ENCODE measurements around the gene KLK4.
"Not testable (repeated sequence)": the region's sequence is repeated elsewhere in the genome, so short reads cannot be mapped to it uniquely, and the experiment has no call there.

KLK4 gene

DNA sequence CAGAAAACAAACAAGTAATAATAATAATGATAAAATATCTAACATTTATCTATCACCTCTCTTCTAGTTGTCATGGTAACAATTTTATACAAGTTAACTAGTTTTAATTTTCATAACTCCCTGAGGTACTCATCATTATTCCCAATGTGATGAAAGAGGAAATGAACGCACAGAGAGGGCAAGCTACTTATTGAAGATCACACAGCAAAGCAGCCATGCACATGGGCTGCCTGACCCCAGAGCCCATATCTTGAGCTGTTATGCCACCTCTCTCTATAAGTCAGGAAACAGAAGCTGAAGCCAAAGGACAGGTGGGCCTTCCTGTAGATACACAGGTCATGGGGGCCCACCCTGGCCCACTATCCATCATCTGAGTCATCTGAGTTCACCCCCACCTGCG, 4.9 kb upstream of the KLK4 start:
- no peak for DNase-seq (ENCODE audit: extremely low read depth in 1 of 2, low read depth in 1 of 2)

DNA sequence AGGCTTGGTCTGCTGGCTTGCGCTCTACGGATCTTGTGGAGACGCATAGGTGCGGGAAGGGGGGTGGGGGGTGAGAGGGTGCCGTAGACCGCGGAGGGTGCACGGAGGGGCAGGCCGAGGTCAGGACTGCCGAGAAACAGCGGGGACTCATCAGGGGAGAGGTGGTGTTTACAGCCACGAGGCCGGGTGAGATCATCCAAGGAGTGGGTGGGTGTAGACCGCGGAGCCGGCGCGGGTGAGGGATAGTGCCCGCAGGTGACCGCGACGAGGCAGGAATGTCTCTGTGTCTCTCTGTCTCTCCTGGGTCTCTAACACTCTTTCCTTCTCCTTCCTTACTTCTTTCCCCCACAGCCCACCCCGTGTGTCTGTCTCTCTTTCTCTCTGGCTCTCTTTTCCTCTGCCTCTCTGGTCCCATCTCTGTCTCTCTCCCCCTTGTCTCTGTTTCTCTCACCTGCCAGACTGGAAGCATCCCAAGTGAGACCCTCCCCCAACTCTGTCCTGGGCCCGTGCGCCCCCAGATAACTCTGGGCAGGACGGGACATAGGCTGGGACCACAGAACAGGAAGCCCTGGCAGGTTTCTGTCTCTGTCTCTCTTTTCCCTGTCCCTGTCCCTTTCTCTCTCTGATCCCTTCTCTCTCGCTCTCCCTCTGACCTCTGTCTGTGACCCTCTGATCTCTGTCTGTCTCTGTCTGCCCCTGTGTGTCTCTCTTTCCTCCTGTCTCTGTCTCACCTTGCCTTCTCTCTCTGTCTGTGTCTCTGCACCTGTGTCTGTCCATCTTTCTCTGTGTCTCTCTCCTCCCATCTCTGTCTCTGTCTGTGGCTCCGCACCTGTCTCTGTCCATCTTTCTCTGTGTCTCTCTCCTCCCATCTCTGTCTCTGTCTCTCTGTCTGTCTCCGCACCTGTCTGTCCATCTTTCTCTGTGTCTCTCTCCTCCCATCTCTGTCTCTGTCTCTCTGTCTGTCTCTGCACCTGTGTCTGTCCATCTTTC, 1.8 kb upstream of the KLK4 start:
- DNase-seq (ENCODE audit: extremely low read depth in 1 of 2, low read depth in 1 of 2): no peak

DNA sequence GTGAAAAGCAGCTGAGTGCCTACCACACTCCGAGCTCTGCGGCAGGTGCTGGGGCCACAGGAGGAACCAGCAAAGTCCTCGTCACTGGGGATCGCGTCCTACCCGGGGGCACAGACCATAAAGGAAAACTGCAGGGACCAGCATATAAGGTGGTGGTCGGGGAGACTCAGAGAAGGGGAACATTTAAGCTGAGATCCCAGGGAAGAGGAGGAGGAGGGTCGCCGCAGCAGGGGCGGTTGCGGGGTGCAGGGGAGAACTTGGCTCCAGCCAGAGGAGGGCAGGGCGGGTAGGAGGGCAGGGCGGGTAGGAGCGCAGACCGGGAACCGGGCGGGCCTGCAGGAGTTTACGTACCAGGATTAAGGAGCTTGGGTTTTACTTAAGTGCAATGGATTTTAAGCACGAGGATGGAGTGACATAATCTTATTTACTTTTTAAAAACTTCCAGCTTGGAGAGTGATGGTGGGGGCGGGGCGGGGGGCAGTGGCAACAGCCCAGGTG, 956 bp upstream of the KLK4 start:
- DNase-seq (ENCODE audit: extremely low read depth in 1 of 2, low read depth in 1 of 2): no peak

DNA sequence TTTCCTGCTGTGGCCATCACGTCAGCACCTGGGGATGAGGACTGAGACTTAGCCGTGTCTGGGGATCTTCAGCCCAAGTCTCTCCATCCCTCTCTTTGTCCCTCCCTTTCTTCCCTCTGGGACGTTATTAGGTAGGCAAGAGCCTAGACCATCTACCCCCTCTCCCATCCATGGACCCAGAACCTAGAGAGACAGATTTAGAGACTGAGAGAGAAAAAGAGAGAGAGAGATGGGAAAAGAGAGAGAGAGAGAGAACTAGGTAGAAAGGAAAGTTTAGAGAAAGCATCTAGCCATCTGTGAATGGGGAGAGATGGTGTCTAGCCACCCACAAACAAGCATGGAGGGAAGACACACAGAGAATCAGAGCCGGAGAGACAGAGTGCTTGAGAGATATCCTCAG, 473 bp downstream of the KLK4 start:
- no peak for DNase-seq (ENCODE audit: extremely low read depth in 1 of 2, low read depth in 1 of 2)

DNA sequence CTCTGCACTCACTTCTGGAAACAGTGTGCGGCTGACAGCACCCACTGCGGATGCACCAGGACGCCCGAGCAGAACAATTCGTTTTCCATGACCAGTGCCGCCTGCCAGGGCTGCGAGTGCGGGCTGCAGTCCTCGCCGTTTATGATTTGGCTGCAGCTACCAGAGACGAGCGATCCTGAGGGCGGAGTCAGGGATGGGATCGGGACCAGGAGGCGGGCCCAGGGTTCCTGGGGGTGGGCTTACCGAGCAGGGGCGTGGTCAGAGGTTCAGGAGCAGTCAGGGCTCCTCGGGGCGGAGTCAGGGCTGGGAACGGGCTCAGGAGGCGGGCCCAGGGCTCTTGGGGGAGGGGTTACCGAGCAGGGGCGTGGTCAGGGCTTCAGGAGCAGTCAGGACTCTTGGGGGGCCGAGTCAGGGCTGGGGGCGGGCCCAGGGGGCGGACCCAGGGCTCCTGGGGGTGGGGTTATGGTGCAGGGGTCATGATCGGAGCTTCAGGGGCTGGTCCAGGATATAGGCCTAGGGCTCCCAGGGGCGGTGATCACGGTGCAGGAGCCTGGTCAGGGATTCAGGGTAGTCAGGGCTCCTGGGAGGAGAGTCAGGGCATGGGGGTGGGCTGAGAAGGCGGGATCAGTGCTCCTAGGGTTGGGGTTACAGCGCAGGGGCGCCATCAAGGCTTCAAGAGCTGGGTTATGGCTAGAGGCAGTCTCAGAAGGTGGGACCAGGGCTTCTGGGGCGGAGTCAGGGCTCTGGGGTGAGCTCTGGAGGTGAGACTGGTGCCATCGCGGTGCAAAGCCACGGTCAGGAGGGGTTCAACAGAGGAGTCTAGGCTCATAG, 1.7 kb downstream of the KLK4 start:
- DNase-seq (ENCODE audit: extremely low read depth in 1 of 2, low read depth in 1 of 2): no peak

DNA sequence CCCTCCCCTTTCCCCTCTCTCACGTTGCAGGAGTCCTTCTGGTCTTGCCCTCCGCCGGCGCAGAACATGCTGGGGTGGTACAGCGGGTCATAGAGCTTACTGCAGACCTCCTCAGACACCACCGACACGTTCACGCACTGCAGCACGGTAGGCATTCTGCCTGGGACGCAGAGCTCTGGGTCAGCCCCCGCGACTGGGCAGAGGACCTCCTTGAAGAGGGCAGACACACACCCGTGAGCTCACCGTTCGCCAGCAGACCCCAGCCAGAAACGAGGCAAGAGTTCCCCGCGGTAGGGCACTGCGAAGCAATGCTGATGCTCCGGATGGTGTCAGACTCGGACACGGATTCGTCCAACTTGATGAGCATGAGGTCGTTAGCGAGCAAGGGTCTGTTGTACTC, 2.9 kb downstream of the KLK4 start:
- no peak for DNase-seq (ENCODE audit: extremely low read depth in 1 of 2, low read depth in 1 of 2)

DNA sequence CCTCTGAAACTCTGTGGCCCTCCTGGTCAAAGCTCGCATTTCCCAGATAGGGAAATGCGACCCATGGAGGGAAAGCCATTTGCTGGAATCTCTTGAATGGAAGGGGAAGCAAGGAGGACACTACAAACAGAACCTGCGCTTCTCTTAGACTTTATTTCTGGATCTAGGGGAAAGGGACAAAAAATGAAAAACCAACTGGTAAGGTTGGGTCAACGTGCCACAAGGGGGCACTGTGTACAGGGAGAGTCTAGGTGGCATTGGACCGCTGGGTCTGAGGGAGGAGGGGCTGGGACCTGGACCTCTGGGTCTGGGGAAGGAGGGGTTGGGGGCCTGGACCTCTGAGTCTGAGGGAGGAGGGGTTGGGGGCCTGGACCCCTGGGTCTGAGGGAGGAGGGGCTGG, 5.0 kb downstream of the KLK4 start:
- DNase-seq (ENCODE audit: extremely low read depth in 1 of 2, low read depth in 1 of 2): no peak

DNA sequence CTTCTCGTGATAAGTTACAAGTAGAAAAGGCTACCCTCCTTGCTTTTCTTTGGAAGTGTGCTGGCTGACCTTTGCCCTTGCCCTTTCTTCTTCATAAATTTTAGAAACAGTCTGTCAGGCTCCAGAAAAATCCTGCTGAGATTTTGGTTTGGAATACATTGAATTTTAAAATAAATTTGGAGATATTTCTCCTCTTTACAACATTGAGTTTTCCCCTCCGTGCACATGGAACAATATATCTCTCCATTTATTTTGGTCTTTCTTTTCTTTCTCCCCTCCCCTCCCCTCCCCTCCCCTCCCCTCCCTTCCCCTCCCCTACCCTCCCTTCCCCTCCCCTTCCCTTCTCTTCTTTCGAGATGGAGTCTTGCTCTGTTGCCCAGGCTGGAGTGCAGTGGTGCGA, 8.6 kb downstream of the KLK4 start:
- no peak for DNase-seq (ENCODE audit: extremely low read depth in 1 of 2, low read depth in 1 of 2)

DNA sequence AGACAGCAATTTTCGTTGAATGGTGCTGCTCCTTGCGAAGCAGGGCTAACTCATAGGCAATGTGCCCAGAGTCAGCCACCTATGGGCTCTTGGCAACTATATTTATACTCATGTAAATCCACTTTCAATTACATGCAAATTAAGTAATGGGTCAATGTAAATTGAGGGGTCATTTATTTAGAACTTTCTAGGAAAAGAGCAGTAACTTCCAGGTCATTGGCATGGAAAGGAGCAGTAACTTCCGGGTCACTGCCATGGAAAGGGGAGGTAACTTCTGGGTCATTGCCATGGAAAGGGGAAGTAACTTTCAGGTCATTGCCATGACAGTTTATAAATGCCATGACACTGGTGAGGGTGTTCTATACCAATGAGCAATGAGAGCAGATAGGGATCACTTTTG, 11.6 kb downstream of the KLK4 start:
- DNase-seq (ENCODE audit: extremely low read depth in 1 of 2, low read depth in 1 of 2): no peak

DNA sequence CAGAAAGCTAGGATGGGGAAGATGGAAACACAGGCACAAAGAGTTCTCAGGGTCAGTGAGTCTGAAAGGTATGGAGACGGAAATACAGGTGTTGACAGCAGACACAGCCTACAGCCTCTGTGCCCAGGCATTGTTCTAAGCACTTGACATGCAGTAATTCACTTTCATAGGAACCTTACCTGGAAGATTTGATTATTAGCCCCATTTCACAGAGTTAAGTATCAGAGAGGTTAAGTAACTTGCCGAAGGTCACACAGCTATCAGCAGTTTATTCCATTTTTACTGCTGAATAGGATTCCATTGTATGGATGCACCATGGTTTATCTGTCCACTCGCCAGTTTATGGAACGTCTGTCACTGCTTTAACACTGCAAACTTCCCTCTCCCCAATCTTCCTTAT, 13.2 kb downstream of the KLK4 start:
- no peak for DNase-seq (ENCODE audit: extremely low read depth in 1 of 2, low read depth in 1 of 2)

DNA sequence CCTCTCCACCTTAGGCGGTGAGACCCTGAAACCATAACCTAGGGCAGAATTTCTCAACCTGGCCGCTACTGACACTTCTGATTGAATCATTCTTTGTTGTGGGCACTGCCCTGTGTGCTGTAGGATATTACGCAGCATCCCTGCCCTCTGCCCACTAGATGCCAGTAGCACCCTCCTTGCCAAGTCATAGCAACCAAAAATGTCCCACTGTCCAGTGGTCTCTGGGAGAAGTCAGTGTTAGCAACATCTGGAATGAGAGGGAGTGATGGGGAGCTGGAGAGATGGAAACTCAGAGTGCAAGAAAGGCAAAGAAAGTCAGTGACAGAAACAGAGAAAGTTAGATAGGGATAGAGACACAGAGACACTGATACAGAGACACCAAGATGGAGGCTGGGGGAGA, 13.6 kb downstream of the KLK4 start:
- DNase-seq (ENCODE audit: extremely low read depth in 1 of 2, low read depth in 1 of 2): no peak

DNA sequence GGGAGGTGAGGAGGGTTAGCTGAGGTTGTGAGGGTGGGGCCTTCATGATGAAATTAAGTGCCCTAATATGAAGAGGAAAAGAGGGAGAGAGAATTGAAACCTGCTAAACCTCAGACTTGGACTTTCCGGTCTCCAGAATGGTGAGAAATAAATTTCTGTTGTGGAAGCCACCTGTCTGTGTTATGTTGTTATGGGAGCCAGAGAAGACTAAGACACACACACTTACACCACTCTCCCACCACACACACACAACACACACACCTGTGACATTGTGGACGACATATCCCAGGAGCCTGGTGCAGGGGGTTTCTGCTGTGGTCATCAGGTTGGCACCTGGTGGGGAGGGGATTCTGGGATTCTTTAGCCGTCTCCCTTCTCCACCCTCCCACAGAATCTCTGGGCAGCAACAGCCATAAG, 14.0 kb downstream of the KLK4 start:
- no peak for DNase-seq (ENCODE audit: extremely low read depth in 1 of 2, low read depth in 1 of 2)

DNA sequence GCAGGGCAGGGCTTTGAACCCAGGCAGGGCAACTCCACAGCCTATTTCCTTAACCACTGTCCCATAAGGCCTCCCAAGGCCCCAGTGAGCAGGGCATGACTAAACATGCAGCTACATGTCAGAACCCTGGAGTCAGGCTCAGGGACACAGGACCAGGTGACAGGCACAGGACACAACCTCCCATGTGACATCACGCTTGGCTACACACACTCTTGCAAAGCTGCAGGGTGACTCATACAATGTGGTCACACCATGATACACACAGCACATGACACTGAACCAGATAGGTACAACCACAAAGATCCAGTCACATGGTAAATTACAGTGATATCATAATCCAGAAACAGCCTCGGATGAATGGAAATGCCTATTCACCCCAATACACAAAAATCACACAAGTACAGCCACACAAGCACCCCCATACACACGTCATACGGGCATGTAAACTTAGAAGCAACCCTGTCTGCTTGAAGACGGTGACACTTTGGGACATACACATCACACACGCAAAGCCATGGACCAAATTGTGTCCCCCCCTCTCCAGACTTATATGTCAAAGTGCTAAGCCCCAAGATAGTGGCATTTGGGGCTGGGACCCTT, 14.5 kb downstream of the KLK4 start:
- DNase-seq (ENCODE audit: extremely low read depth in 1 of 2, low read depth in 1 of 2): no peak

DNA sequence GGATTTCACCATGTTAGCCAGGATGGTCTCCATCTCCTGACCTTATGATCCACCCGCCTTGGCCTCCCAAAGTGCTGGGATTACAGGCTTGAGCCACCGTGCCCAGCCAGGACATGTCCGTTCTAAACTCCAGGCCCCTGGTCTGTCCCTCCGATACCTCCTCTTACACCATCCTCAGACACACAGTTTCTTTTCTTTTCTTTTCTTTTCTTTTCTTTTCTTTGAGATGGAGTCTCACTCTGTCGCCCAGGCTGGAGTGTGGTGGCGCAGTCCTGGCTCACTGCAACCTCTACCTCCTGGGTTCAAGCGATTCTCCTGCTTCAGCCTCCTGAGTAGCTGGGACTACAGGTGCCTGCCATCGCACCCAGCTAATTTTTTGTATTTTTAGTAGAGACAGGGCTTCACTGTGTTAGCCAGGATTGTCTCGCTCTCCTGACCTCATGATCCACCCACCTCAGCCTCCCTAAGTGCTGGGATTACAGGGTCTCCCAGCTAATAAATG, 15.1 kb downstream of the KLK4 start:
- DNase-seq (ENCODE audit: extremely low read depth in 1 of 2, low read depth in 1 of 2): not testable (repeated sequence)

DNA sequence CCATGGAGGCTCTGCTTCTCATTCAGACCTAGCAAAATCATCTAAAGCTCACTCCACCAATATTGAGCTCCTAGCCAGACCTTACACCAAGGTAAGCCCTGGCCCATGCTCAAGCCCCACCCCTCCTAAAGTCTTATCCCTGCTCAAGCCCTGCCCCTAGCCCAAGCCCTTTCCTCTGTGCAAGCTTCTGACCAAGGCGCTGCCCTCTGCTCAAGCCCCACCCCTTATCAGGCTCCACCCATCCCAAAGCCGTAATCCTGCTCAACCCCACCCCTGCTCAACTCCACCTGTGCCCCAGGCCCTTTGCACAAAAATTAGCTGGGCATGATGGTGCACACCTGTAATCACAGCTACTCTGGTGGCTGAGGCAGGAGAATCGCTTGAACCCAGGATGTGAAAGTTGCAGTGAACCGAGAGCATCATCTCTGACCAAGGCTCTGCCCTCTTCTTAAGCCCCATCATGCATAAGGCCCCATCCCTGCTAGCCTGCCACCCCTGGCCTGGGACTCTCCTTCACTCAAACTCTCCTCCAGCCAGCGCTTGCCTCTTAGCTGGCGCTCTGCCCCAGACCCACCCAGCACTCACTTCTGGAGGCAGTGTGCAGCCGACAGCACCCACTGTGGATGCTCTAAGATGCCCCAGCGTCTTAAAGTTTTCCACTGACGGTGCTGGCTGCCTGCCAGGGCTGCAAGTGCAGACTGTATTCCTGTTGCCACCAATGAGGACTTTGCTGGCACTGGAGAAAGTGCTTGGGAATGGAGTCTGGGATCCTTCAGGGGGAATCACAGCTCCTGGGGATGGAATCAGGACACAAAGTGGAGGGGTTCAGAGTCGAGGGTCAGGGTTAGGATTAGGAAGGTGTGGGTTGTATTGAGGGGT, 16.5 kb downstream of the KLK4 start:
- DNase-seq (ENCODE audit: extremely low read depth in 1 of 2, low read depth in 1 of 2): no peak

DNA sequence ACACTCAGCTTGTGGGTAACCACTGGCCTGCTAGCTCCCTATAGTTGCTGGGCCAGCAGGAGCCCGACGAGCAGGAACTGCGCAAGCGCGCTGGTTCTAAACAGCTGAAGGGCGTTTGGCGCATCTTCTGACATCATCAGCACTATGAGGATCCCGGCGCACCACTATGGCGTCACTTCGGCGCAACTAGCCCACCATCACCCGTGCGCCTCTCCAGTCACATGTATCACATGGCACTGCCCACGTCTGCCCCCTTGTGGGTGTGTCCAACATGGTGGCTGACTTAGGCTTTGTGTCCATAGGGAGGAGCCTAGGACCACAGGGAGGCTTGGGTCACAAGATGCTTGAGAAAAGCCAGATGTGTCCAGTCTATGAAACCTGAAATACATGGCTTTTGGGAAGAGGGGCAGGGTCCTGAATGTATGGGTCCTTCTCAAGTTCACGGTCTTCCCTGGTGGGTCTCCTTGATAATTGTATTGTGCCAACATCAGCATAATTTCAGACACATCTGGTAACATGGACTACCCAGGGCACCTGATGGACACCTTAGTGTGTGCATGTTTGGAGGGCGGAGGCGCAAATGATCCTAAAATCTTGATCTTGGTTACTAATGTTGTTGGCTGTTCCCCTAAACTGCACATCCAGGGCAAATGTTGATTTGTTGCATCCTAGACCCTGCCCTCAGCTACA, 18.0 kb downstream of the KLK4 start:
- no peak for DNase-seq (ENCODE audit: extremely low read depth in 1 of 2, low read depth in 1 of 2)

DNA sequence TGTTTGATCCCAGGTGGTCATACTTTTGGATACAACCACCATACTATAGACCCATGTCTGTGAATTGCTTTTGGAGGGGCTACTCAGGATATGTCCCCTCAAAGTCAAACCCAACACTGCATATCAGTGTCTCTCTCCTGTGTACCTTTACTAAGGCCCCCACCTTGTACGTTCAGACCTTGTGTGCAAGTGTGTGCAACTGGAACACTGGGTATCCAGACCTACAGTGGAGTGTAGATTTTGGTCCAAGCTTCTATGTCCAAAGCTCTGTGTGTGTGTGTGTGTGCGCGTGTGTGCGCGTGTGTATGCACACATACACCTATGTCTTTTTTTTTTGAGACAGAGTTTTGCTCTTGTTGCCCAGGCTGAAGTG, 20.0 kb downstream of the KLK4 start:
- no peak for DNase-seq (ENCODE audit: extremely low read depth in 1 of 2, low read depth in 1 of 2)

DNA sequence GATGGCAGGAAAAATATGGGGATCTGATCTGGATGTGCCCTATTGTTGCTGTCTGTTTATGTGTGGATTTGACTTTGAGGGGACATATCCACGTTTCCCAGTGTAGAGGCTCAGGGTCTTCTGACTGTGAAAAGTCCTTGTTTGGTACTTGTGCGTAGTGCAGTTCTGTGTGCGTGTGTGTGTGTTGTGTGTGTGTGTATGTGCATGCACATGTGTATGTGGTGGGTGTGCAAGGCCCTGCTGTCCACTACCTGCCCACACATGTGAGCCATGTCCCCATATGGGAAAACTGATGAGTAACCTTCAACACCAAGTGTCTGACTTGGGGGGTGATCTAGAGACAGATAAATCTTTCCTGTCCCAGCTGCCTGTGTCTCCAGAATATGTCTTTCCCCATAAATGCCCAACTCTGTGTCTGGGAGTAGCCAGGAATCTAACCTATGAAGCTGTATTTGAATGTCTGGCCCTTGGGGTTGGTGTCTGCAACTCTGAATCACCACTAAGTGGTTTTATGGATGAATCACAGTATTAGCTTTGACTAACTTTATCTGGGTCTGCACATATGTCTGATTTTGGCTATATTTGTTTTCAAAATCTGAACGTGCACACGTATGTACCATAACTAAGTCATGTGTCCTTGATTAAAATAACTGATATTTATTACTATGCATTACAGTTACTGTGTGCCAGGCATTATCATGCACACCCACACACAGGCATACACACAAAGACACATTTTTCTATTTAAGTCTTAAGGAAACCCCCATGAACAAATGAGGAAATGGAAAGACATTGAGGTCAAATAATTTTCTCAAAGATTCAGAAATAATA, 20.6 kb downstream of the KLK4 start:
- DNase-seq (ENCODE audit: extremely low read depth in 1 of 2, low read depth in 1 of 2): no peak

DNA sequence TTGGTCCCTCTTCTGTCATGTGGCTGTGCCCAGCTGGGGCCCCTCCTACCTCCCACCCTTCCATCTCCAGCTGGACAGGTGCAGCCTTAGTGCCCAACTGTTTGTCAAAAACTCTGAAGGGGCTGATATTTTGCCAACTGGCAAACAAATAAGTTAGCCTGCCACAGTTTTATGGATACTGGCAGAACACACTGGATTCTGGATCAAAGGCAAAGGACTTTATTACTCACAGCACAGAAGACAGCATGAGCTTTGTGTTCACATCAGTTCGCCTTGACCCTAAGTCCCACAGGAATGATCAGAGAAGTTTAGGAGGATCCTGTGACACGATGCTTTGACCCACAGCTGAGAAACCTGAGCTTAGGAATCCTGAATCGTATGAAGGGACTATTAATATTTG, 21.6 kb downstream of the KLK4 start:
- DNase-seq (ENCODE audit: extremely low read depth in 1 of 2, low read depth in 1 of 2): no peak

All from activated CD8-positive, alpha-beta memory T cell treated with anti-CD3 and anti-CD28 coated beads for 1 hour (primary cell).